Placental pericyte (primary cell): ENCODE measurements around the gene DBF4. TPM values are rescaled to one million over a fixed set of nuclear protein-coding genes. Genes with fewer than 3 reads are reported as not detected.

Experiments used
- total RNA-seq: library from RNA; depleted of rRNA; stranded (reverse); fragments of >200 nt; gene quantifications from 2 replicates; pipeline ENCODE4 v1.2.3, GENCODE V29; 2012

DBF4 gene
- total RNA-seq: 5.3 and 54.5 TPM in 2 replicates

GRCh38 chr7:87876040-87876868 lies at the start of gene DBF4, which contains the start of gene SLC25A40:
TSS of gene DBF4 (plus strand) at chr7:87876493. CDS start at chr7:87876733, 240 bp downstream.
TSS of gene SLC25A40 (minus strand) at chr7:87876360. CDS start at chr7:87858727, 17,633 bp downstream.

DNA sequence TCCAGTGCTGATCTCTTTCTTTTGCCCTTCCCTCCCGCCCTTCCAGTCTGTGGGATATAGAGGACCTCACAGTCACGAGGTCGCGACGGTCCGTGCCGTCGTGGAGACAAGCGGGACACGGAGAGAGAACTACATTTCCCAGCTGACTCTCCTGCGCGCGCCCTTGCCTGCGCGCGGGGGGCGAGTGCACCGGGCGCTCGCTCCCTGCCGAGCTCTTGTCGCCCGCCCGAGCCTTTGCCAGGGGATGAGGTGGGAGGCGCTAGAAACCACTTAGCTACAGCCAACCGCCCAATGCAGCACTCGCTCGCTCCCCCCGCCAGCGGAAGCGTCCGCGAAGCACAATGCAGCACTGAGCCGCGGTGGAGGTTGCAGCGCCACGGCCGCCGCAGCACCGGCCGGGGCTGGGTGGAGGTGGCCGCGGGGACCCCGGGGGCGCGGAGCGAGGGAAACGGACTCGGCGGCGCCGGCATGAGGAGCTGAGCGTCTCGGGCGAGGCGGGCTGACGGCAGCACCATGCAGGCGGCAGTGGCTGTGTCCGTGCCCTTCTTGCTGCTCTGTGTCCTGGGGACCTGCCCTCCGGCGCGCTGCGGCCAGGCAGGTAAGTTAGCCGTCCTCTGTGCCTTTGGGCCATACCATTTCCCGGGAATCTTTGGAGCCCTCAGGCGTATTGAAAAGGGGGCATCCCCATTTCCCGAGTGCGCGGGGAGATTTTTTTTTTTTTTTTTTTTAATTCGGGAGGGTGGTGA lies 57.8 kb downstream of the DBF4 start, which contains the start of gene ADAM22:
Gene ADAM22 (plus strand): TSS at position 299 of the 746 bp plus-strand sequence. CDS start 215 bp downstream, at position 514.

Other genes starting within 250 kb of the DBF4 start
- under 0.01 TPM in 1 of 2 replicates, not detected in the other for gene RUNDC3B, start 248.1 kb upstream of the DBF4 start, total RNA-seq
- 6.6 and 10.7 TPM in 2 replicates for gene SLC25A40, start 133 bp upstream of the DBF4 start, total RNA-seq
- under 0.01 and 0.86 TPM in 2 replicates for gene ADAM22, start 57.8 kb downstream of the DBF4 start, total RNA-seq